Measurements from ENCODE around the gene UBN2. TPM values are rescaled to one million over a fixed set of nuclear protein-coding genes. Genes with fewer than 3 reads are reported as not detected.

The UBN2 gene
- total and polyA plus RNA-seq, 10 donors, result 1.2 to 23.4 (median 18.0) TPM

DNA sequence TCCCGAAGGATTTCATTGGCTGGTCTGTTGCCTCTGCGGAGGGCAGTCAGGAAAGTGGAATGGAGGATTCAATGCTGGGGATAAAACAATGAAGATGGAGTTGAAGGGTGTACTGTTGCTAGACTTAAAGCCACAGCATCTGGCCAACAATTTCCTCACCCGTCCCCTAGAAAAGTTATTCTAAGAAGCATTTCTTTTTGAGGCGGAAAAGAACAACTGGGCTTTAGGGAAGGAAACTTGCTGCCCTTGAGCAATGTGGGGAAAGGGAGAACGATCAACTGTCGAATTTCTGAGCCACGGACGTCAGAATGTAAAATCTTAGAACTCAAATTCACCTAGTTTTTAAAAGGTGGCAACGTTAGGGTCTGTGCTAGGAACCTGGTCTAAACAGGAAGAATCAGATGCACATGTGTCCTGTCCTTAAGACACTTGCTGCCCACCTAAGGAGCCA, 110.8 kb downstream of the UBN2 start:
- peak in 1 of 3 donors; percentile 15 for TF ChIP-seq POLR2A (IDR thresholded peaks at IDR 0.05)
- no peak for TF ChIP-seq CTCF (IDR thresholded peaks at IDR 0.05 in 8 of 11, conservative IDR thresholded peaks at IDR 0.05 in 3 of 11)
- H3K4me1 ChIP-seq, result peaks cover 9 to 45% (median 24%) of the 10 kb centered on the region in 6 donors
- peak; percentile 12 for DNase-seq
- H3K27me3 ChIP-seq (replicated peaks in 1 of 7), result no peaks in the 10 kb centered on the region
- intact Hi-C loops (cut with DNase I; ENCODE audit: low total_unique reads), result loop anchor here (2.0 kb wide), 1 partner anchor 17 kb away; the partner anchor contains the start of gene LUC7L2
- WGBS, 5 donors, result 0 to 1% (median 0%) methylated on average over 9 of the region's 9 CpGs
- peaks cover 0 to 16% (median 10%) of the 10 kb centered on the region in 6 donors for H3K36me3 ChIP-seq
- H3K4me3 ChIP-seq, result peak overlapping the region; percentile 60 to 88 (median 74)
- H3K27ac ChIP-seq, result peak overlapping the region; percentile 98 to 100 (median 100)
- H3K9me3 ChIP-seq, result peaks cover 0 to 7% (median 0%) of the 10 kb centered on the region in 8 donors

- no peak for TF ChIP-seq POLR2A (IDR thresholded peaks at IDR 0.05)
- no peak for TF ChIP-seq POLR2AphosphoS5 (IDR thresholded peaks at IDR 0.05)
- no peak for DNase-seq
- H3K4me3 ChIP-seq, result no peak overlapping the region
- no peaks in the 10 kb centered on the region for H3K9me3 ChIP-seq
- 78 to 90% (median 80%) methylated on average over 1 of the region's 1 CpG for WGBS, 5 donors
- intact Hi-C loops (cut with DNase I; ENCODE audit: low total_unique reads), result no loop called here
- H3K27ac ChIP-seq, result no peak overlapping the region
- H3K36me3 ChIP-seq, result peaks cover 0 to 49% (median 21%) of the 10 kb centered on the region in 6 donors
- peaks cover 9 to 34% (median 22%) of the 10 kb centered on the region in 6 donors for H3K4me1 ChIP-seq
- no peaks in the 10 kb centered on the region for H3K27me3 ChIP-seq (replicated peaks in 1 of 7)
These were observed 114.0 kb downstream of the UBN2 start for GRCh38 chr7:139345042-139345441.

DNA sequence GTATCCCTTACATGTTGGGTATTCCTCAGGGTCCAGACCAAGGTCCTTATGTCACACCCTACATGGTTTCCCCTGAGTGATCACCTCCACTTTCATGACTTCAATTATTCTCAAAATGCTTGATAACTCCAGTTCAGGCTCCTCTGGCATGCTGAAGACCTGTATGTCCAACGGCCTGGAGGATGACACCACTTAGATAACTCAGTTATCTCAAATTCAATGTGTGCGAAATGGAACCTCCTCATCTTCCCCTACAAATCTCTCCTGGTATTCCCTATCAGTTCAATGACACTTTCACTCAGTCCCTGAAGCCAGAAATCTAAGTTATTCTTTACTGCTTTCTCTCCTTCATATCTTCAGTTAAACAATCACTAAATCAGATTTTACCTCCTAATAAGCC, 120.0 kb downstream of the UBN2 start:
- TF ChIP-seq POLR2A (IDR thresholded peaks at IDR 0.05) (no peak), POLR2AphosphoS5 (IDR thresholded peaks at IDR 0.05) (no peak), CTCF (IDR thresholded peaks at IDR 0.05 in 8 of 11, conservative IDR thresholded peaks at IDR 0.05 in 3 of 11) (no peak)
- H3K27ac ChIP-seq, result no peak overlapping the region
- H3K27me3 ChIP-seq (replicated peaks in 1 of 7), result no peaks in the 10 kb centered on the region
- H3K9me3 ChIP-seq, result no peaks in the 10 kb centered on the region
- peaks cover 0 to 6% (median 0%) of the 10 kb centered on the region in 6 donors for H3K4me1 ChIP-seq
- H3K36me3 ChIP-seq, result peaks cover 0 to 61% (median 25%) of the 10 kb centered on the region in 6 donors
- 92 to 99% (median 94%) methylated on average over 2 of the region's 2 CpGs for WGBS, 5 donors
- intact Hi-C loops (cut with DNase I; ENCODE audit: low total_unique reads), result no loop called here
- H3K4me3 ChIP-seq, result no peak overlapping the region
- DNase-seq, result no peak

GRCh38 chr7:139354729-139355128, 123.7 kb downstream of the UBN2 start:
- WGBS, 5 donors, result 92 to 100% (median 95%) methylated on average over 2 of the region's 2 CpGs
- intact Hi-C loops (cut with DNase I; ENCODE audit: low total_unique reads), result no loop called here
- no peak for DNase-seq
- Histone ChIP-seq H3K4me3 (no peak overlapping the region), H3K27me3 (replicated peaks in 1 of 7) (no peaks in the 10 kb centered on the region), H3K36me3 (peaks cover 0 to 24% (median 7%) of the 10 kb centered on the region in 6 donors), H3K4me1 (peaks cover 0 to 17% (median 9%) of the 10 kb centered on the region in 6 donors), H3K27ac (no peak overlapping the region), H3K9me3 (no peaks in the 10 kb centered on the region)
- TF ChIP-seq POLR2A (IDR thresholded peaks at IDR 0.05) (no peak), CTCF (IDR thresholded peaks at IDR 0.05 in 8 of 11, conservative IDR thresholded peaks at IDR 0.05 in 3 of 11) (no peak), POLR2AphosphoS5 (IDR thresholded peaks at IDR 0.05) (no peak)

Data from spleen (tissue), 11 donors.